PFSK-1 (cell line): ENCODE results near the gene PRSS3.

Source experiments
- POLR2AphosphoS5 ChIP-seq: IDR thresholded peaks from 2 replicates; pipeline ENCODE4 v1.6.1; 2012; ENCODE audit warnings: low read depth, mild to moderate bottlenecking, control low read depth, low read length, moderate library complexity
- SIN3A ChIP-seq: IDR thresholded peaks from 2 replicates; pipeline ENCODE4 v1.6.1; 2012; ENCODE audit warnings: mild to moderate bottlenecking, low read length, moderate library complexity, borderline replicate concordance; ENCODE audit not compliant: insufficient read depth
- TAF1 ChIP-seq: IDR thresholded peaks from 2 replicates; pipeline ENCODE4 v1.6.1; 2012; ENCODE audit warnings: low read length, control low read depth, borderline replicate concordance; ENCODE audit not compliant: insufficient read depth

DNA sequence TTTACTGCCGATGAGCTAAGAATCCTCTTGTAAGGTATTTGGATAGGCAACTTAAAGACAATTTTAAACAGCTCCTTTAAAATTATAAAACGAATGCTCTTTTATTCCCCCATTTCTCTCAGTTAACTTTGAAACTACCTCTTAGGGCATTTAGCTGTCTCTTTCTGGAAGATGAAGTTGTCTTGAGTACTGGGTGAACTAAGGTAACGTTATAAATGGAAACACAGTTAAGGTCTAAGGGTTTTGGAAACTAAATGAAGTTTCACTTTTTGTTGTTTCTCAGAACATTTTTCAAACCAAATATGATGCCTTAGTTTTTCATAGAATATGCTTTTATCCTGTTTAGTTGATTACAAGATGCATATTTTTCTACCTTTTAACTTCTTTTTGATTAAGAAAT is 28.4 kb downstream of the PRSS3 start:
- TF ChIP-seq POLR2AphosphoS5 (no peak), TAF1 (no peak), SIN3A (no peak)
